Stomach (tissue), 4 donors: ENCODE results near the gene RMDN3.

ENCODE experiments used
- EP300 ChIP-seq: sonication (generic); formaldehyde crosslinking; IDR thresholded peaks from one replicate; pipeline ENCODE4 v1.6.1; 2017; ENCODE audit warnings: antibody characterized with exemption
- POLR2A ChIP-seq, 4 donors: fragments of 450-650 bp; IDR thresholded peaks; one replicate each; pipeline ENCODE4 v1.6.1; 2016; ENCODE audit warnings: antibody characterized with exemption in 4 of 4, control low read depth in 2 of 4, mild to moderate bottlenecking in 1 of 4, moderate library complexity in 1 of 4
- POLR2AphosphoS5 ChIP-seq, 3 donors: sonication (generic); formaldehyde crosslinking; IDR thresholded peaks; one replicate each; pipeline ENCODE4 v1.6.1; 2016; ENCODE audit warnings: antibody characterized with exemption in 3 of 3
- TF ChIP-seq, protein P1 (sequence below), 7 experiments: fragments of 450-650 bp in 4 of 7; fragments of 200-600 bp in 3 of 7; sonication (generic) in 3 of 7; IDR thresholded peaks; one replicate each; pipeline ENCODE4 v1.5.1; 2016 to 2019; ENCODE audit warnings: antibody characterized with exemption in 7 of 7, control low read depth in 2 of 7, mild to moderate bottlenecking in 1 of 7

DNA sequence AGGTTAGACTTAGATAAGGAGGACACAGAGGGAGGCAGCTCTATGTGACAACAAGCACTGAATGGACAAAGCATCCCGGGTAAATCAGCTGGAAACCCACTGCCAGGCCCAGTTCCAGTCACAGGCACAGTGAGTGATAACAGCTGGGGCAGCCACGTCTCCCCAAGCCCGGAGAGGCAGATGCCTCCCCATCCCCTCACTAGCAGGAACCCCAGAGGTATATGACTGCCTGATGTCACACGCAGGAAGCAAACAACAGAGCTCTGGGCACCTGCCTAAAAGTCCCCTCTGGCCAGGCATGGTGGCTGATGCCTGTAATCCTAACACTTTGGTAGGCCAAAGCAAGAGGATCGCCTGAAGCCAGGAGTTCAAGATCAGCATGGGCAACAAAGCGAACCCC, 32.9 kb upstream of the RMDN3 start:
- TF ChIP-seq, protein P1, sequence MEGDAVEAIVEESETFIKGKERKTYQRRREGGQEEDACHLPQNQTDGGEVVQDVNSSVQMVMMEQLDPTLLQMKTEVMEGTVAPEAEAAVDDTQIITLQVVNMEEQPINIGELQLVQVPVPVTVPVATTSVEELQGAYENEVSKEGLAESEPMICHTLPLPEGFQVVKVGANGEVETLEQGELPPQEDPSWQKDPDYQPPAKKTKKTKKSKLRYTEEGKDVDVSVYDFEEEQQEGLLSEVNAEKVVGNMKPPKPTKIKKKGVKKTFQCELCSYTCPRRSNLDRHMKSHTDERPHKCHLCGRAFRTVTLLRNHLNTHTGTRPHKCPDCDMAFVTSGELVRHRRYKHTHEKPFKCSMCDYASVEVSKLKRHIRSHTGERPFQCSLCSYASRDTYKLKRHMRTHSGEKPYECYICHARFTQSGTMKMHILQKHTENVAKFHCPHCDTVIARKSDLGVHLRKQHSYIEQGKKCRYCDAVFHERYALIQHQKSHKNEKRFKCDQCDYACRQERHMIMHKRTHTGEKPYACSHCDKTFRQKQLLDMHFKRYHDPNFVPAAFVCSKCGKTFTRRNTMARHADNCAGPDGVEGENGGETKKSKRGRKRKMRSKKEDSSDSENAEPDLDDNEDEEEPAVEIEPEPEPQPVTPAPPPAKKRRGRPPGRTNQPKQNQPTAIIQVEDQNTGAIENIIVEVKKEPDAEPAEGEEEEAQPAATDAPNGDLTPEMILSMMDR (IDR thresholded peaks at IDR 0.05), result no peak
- TF ChIP-seq POLR2A (IDR thresholded peaks at IDR 0.05) (no peak), POLR2AphosphoS5 (IDR thresholded peaks at IDR 0.05) (no peak), EP300 (no peak)
